SK-N-SH treated with all-trans-retinoic acid at 6 μM for 48 hours (cell line): ENCODE measurements around the gene SIGLEC10.
"Not testable (repeated sequence)": the region's sequence is repeated elsewhere in the genome, so short reads cannot be mapped to it uniquely, and the experiment has no call there.

Source experiments
- ARNTL ChIP-seq: fragments of 450-650 bp; formaldehyde crosslinking; IDR thresholded peaks from 2 replicates; pipeline ENCODE4 v1.5.0; 2020; ENCODE audit warnings: low read depth, mild to moderate bottlenecking, moderate library complexity, borderline replicate concordance
- CSDC2 ChIP-seq: fragments of 250-450 bp; sonication (Bioruptor Pico); IDR thresholded peaks from 2 replicates; pipeline ENCODE4 v1.5.0; 2020; ENCODE audit warnings: mild to moderate bottlenecking, moderate library complexity
- CSRNP3 ChIP-seq: fragments of 250-450 bp; sonication (Bioruptor Pico); IDR thresholded peaks from 2 replicates; pipeline ENCODE4 v1.5.1; 2021; ENCODE audit warnings: mild to moderate bottlenecking, moderate library complexity
- PATZ1 ChIP-seq: fragments of 250-450 bp; sonication (Bioruptor Pico); IDR thresholded peaks from 2 replicates; pipeline ENCODE4 v1.8.0; 2020; ENCODE audit warnings: mild to moderate bottlenecking, moderate library complexity, borderline replicate concordance
- RARB ChIP-seq: fragments of 250-450 bp; sonication (Bioruptor Pico); IDR thresholded peaks from 2 replicates; pipeline ENCODE4 v1.8.0; 2021; ENCODE audit warnings: mild to moderate bottlenecking, moderate library complexity
- SNAI2 ChIP-seq: fragments of 250-450 bp; sonication (Bioruptor Pico); IDR thresholded peaks from 2 replicates; pipeline ENCODE4 v1.5.0; 2020; ENCODE audit warnings: mild to moderate bottlenecking, moderate library complexity
- TCF4 ChIP-seq: fragments of 250-450 bp; sonication (Bioruptor Pico); IDR thresholded peaks from 2 replicates; pipeline ENCODE4 v1.8.0; 2021; ENCODE audit warnings: mild to moderate bottlenecking, moderate library complexity, borderline replicate concordance
- TOX ChIP-seq: fragments of 250-450 bp; sonication (Bioruptor Pico); IDR thresholded peaks from 2 replicates; pipeline ENCODE4 v1.8.0; 2021; ENCODE audit warnings: mild to moderate bottlenecking, moderate library complexity, borderline replicate concordance
- TSHZ2 ChIP-seq: fragments of 250-450 bp; sonication (Bioruptor Pico); IDR thresholded peaks from 2 replicates; pipeline ENCODE4 v1.5.0; 2020; ENCODE audit warnings: mild to moderate bottlenecking, moderate library complexity
- ZC3H10 ChIP-seq: fragments of 250-450 bp; sonication (Bioruptor Pico); IDR thresholded peaks from 2 replicates; pipeline ENCODE4 v1.5.1; 2021; ENCODE audit warnings: mild to moderate bottlenecking, moderate library complexity
- ZFP3 ChIP-seq: fragments of 250-450 bp; sonication (Bioruptor Pico); IDR thresholded peaks from 2 replicates; pipeline ENCODE4 v1.5.0; 2020; ENCODE audit warnings: mild to moderate bottlenecking, moderate library complexity
- ZFP30 ChIP-seq: fragments of 450-650 bp; formaldehyde crosslinking; IDR thresholded peaks from 2 replicates; pipeline ENCODE4 v1.5.0; 2022; ENCODE audit warnings: mild to moderate bottlenecking, moderate library complexity

GRCh38 chr19:51416422-51416821 is 1.0 kb downstream of the SIGLEC10 start:
- not testable (repeated sequence) for TF ChIP-seq PATZ1 (CRISPR knock-in tag); TSHZ2; ZC3H10 (CRISPR knock-in tag); ZFP30; ZFP3 (CRISPR knock-in tag); TCF4; ARNTL (CRISPR knock-in tag); CSRNP3 (CRISPR knock-in tag); TOX (CRISPR knock-in tag); RARB (CRISPR knock-in tag); CSDC2 (CRISPR knock-in tag); SNAI2 (CRISPR knock-in tag)
